GM23338 (cell line): ENCODE measurements around the gene AKAP10.

ENCODE experiments used
- CREB1 ChIP-seq: fragments of 250-450 bp; sonication (Bioruptor Pico); IDR thresholded peaks from 2 replicates; pipeline ENCODE4 v1.5.0; 2020; ENCODE audit warnings: low read depth, mild to moderate bottlenecking, moderate library complexity
- EZH2 ChIP-seq: fragments of 200-600 bp; sonication (generic); IDR thresholded peaks from one replicate; pipeline ENCODE4 v1.8.0; 2017; ENCODE audit warnings: antibody characterized with exemption, mild to moderate bottlenecking, low read depth; ENCODE audit not compliant: unreplicated experiment
- EZH2phosphoT487 ChIP-seq: fragments of 200-600 bp; sonication (generic); IDR thresholded peaks from one replicate; pipeline ENCODE4 v1.8.1; 2018; ENCODE audit warnings: antibody characterized with exemption; ENCODE audit not compliant: unreplicated experiment
- JUNB ChIP-seq: IDR thresholded peaks from one replicate; pipeline ENCODE4 v1.6.1; 2016; ENCODE audit warnings: antibody characterized with exemption; ENCODE audit not compliant: unreplicated experiment
- POLR2AphosphoS5 ChIP-seq: IDR thresholded peaks from 2 replicates; pipeline ENCODE4 v1.6.1; 2016; ENCODE audit warnings: antibody characterized with exemption, low read depth
- ZNF331 ChIP-seq: fragments of 250-450 bp; sonication (Bioruptor Pico); IDR thresholded peaks from 2 replicates; pipeline ENCODE4 v1.5.0; 2020; ENCODE audit warnings: low read depth, mild to moderate bottlenecking, moderate library complexity
- TF ChIP-seq, protein P1 (sequence below), 2 experiments: fragments of 200-600 bp in 1 of 2; sonication (generic) in 1 of 2; conservative IDR thresholded peaks; 2 replicates each; pipeline versions ENCODE4 v1.5.1 to v1.6.1; 2016 to 2017; ENCODE audit warnings: antibody characterized with exemption in 2 of 2, low read depth in 2 of 2, mild to moderate bottlenecking in 2 of 2, moderate library complexity in 1 of 2
- TF ChIP-seq, protein P2 (sequence below): IDR thresholded peaks from one replicate; pipeline ENCODE4 v1.6.1; 2018; ENCODE audit warnings: antibody characterized with exemption; ENCODE audit not compliant: unreplicated experiment
- TF ChIP-seq, protein P3 (sequence below): IDR thresholded peaks from 2 replicates; pipeline ENCODE4 v1.6.1; 2016; ENCODE audit warnings: antibody characterized with exemption

DNA sequence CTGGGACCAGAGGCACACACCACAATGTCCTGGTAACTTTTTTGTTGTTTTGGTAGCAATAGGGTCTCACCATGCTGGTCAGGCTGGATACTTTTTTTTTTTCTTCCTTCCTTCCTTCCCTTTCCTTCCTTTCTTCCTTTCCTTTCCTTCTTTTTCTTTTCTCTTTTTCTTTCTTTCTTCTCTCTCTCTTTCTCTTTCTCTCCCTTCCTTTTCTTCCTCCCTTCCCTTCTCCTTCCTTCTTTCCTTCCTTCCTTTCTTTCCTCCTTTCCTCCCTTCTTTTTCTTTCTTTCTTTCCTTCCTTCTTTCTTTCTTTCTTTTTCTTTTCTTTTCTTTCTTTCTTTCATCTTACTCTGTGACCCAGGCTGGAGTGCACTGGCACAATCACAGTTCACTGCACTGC is 91.5 kb downstream of the AKAP10 start:
- TF ChIP-seq, protein P1, sequence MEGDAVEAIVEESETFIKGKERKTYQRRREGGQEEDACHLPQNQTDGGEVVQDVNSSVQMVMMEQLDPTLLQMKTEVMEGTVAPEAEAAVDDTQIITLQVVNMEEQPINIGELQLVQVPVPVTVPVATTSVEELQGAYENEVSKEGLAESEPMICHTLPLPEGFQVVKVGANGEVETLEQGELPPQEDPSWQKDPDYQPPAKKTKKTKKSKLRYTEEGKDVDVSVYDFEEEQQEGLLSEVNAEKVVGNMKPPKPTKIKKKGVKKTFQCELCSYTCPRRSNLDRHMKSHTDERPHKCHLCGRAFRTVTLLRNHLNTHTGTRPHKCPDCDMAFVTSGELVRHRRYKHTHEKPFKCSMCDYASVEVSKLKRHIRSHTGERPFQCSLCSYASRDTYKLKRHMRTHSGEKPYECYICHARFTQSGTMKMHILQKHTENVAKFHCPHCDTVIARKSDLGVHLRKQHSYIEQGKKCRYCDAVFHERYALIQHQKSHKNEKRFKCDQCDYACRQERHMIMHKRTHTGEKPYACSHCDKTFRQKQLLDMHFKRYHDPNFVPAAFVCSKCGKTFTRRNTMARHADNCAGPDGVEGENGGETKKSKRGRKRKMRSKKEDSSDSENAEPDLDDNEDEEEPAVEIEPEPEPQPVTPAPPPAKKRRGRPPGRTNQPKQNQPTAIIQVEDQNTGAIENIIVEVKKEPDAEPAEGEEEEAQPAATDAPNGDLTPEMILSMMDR (conservative IDR thresholded peaks at IDR 0.05; ENCODE audit: low read depth in 2 of 2) = no peak
- TF ChIP-seq EZH2 (no peak), CREB1 (CRISPR knock-in tag) (no peak), POLR2AphosphoS5 (no peak), JUNB (no peak), ZNF331 (no peak), EZH2phosphoT487 (no peak)
- TF ChIP-seq, protein P2, sequence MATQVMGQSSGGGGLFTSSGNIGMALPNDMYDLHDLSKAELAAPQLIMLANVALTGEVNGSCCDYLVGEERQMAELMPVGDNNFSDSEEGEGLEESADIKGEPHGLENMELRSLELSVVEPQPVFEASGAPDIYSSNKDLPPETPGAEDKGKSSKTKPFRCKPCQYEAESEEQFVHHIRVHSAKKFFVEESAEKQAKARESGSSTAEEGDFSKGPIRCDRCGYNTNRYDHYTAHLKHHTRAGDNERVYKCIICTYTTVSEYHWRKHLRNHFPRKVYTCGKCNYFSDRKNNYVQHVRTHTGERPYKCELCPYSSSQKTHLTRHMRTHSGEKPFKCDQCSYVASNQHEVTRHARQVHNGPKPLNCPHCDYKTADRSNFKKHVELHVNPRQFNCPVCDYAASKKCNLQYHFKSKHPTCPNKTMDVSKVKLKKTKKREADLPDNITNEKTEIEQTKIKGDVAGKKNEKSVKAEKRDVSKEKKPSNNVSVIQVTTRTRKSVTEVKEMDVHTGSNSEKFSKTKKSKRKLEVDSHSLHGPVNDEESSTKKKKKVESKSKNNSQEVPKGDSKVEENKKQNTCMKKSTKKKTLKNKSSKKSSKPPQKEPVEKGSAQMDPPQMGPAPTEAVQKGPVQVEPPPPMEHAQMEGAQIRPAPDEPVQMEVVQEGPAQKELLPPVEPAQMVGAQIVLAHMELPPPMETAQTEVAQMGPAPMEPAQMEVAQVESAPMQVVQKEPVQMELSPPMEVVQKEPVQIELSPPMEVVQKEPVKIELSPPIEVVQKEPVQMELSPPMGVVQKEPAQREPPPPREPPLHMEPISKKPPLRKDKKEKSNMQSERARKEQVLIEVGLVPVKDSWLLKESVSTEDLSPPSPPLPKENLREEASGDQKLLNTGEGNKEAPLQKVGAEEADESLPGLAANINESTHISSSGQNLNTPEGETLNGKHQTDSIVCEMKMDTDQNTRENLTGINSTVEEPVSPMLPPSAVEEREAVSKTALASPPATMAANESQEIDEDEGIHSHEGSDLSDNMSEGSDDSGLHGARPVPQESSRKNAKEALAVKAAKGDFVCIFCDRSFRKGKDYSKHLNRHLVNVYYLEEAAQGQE = no peak
- TF ChIP-seq, protein P3, sequence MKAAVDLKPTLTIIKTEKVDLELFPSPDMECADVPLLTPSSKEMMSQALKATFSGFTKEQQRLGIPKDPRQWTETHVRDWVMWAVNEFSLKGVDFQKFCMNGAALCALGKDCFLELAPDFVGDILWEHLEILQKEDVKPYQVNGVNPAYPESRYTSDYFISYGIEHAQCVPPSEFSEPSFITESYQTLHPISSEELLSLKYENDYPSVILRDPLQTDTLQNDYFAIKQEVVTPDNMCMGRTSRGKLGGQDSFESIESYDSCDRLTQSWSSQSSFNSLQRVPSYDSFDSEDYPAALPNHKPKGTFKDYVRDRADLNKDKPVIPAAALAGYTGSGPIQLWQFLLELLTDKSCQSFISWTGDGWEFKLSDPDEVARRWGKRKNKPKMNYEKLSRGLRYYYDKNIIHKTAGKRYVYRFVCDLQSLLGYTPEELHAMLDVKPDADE = no peak
